GM21447 (cell line): ENCODE data around the gene CCN5.
"Not testable (repeated sequence)": the region's sequence is repeated elsewhere in the genome, so short reads cannot be mapped to it uniquely, and the experiment has no call there.

Source experiments
- ATAC-seq: cut with Tn5 transposase; IDR thresholded peaks from one replicate; pipeline ENCODE4 v1.9.1; 2021; ENCODE audit not compliant: unreplicated experiment

The CCN5 gene

DNA sequence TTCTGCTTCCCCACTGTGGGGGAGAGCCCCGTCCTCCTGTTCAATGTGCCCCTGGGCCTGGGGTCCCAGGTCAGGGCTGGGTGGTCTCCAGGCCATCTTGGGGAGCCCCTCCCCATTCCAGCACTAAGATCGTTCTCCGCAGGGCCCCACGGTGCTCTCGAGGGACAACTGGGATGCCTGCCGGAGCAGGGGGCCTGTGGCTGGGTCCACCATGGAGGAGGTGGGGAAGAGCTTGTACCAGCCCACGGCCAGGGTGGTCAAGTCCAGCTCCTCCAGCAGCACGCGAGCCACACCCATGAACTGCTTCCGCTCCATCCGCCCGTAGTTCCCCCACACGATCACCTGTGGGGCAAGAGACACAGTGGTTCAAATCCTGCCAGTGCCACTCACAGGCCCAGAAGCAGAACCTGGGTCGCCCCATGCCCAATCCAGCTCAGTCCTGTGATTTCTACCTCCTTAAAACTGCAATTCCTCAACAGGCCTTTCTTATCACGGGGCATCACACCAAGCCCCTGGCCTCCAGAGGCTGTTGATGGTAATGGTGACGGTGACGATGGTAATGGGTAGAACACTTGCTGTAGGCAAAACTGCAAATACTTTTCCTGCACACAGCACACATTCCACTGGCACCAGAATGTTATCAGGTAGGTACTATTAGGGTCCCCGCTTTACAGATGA is 41.0 kb downstream of the CCN5 start:
- ATAC-seq = no peak

DNA sequence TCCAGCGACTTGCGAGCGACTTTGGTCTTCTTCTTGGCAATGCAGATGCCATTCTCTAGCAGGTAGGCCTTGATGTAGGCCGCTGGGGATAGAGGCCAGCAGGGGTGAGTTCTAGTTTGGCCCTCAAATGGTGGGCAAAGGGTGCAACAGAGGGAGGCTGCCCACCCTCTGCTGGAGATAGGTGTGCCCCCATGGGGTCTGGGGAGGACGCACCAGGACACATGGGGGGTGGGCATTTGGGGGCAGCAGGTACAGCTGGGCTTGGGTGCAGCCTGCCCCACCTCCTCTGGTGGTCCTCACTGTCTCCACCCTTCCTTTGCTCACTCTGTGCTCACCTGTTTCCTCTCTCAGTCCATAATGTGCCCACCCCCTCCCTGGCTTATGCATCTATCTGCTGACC is 41.8 kb downstream of the CCN5 start:
- no peak for ATAC-seq

DNA sequence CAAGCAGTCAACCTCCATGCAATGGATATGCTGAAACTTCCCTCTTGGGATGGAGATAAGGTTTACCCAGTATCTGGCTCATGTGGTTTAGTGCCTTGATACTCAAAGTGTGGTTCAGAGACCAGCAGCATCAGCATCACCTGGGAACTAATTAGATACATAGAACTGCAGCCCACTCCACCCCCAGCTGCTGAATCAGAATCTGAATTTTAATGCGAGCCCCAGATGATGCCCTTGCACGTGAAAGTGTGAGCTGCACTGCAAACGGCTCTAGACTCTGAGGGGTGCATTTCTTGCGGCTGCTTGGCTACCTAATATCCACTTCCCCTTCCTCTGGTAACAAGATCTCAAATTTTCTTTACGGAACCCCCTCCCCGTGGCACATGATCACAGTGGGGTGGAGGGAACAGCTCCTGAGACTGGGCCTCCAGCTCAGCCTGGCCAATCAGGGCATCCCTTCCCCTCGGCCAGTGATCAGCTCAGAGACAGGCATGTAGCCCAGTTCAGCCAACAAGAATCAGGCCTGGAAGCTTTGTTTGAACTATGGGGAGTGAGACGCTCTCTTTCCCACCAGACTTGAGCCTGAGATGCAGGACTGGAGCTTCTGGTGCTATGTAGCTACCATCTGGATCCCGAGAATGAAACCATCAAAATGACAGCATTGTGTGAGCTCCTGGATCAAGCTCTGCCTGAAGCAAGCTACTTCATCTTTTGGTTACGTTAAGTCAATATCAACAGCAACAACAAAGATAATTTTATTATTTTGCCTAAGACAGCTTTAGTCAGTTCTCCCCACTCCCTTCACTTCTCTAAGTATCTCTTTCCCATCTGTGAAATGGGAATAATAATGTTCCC is 43.3 kb downstream of the CCN5 start:
- no peak for ATAC-seq

DNA sequence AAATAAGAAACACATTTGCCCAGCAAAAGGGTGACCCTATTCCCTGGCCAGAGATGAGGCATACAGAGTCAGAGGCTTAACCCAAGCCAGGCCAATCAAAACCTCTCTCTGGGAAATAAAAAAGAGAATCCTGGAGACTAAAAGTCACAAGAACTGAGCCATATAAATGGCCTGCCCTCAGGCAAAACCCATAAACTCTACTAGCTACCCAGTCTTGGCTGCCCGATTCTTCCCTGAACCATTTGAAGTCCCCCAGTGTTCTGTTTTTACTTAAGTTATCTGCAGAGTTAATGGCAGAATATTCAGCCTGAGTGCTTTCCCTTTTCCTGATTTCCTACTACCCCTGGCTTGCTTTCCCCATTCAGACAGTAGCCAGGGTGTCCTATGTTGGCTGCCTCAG is 44.4 kb downstream of the CCN5 start:
- ATAC-seq = no peak

DNA sequence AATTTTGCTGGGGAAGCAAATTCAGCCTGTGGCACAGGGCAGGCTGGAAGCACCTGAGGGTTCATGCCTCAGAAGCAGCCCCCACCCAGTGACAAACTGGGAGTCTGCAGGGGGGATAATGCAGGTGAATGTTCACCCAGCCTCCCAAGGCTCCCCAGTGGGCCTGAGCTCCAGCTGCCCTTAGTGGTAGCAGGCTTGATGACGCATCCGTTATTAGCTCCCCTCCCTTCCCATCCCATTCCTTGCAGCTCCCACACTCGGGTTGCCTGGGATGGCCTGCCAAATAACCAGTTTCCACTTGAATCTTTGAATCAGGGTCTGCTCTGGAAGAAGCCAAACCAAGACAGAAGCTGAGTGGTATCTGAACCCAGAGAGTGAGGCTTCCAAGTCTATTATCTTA is 46.3 kb downstream of the CCN5 start:
- ATAC-seq = no peak

DNA sequence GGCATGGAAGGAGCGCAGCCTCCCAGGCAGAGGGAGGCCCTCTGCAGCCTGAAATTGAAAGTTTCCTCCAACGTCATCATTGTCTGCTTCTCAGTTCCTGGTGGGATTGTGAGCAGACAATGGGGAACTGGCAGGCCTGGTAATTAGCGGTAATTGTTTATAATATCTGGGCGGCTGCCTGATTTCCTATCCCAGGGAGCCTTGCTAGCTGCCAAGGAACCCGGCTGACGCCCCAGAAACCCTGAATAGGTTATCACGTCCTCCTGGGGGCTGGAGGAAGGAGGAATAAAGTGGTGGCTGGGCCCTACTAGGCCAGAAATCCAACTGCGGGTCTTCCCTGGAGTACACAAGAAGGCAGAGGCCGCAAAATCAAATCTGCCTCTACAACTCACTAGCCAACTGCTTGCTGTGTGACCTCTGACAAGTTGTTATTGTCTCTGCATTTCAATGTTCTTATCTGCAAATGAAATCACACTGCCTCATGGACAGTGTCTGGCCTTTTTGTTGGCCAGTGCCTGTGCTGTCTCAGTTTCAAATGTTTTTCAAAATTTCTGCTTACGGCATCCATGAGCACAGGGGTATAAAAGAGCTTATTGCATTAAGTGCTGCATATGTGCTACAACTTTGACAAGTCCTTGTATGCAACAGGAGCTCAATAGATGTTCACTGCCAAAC is 47.4 kb downstream of the CCN5 start:
- no peak for ATAC-seq

DNA sequence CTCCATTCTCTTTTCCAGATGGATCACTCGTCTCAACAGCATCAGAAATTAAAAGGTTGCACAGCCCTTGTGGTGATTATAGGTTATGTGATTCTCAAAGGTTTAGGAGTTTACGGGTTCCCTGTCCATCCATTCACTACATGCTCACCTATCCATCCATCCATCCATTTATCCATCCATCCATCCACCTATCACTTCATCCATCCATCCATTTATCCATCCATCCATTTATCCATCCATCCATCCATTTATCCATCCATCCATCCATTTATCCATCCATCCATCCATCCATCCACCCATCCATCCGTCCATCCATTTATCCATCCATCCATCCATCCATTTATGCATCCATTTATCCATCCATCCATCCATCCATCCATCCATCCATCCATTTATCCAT is 48.6 kb downstream of the CCN5 start:
- not testable (repeated sequence) for ATAC-seq

DNA sequence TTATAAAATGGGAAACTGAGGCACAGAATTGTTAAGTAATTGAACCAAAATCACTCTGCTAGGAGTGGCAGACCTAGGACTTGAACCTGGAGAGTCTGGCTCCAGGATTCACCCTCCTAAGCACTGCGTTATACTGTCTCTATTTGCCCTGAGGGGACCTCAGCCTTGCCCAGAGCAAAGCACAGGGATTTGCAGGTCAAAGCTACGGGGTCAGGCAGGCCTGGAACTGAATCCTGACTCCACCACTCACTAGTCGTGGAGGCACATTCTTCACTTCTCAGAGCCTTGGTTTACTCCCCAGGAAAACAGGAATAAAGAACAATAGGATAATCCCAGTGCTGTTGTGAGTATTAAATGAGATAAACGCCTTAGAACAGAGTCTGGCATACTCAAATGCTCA is 49.9 kb downstream of the CCN5 start:
- no peak for ATAC-seq

DNA sequence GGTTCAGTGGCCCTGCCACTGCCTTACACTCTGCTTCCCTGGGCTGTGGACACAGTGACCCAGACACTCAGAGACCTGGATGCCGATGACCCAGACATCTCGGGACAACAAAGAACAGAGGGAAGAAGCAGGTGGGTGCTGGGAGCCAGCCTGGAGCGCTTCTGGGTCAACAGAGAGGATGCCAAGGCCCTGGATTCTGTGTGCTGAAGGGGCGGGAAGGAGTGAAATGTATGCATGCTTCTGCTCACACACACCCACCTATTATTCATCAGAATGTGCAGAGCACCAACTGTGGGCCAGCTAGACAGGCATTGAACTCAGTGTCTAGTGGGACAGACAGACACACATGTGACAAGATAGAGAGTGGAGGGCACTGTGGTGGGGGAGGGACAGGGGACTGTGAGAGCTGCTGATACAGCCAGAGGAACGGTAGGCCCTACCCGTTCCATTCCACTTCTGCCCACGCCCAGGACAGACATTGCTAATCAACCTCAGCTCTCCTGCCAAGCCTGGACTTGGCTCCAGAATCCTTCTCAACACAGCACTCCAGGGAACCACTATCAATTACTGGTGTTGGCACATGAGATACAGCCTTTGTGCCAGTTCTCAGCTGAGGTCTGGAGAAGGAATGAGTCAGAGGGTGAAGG is 50.7 kb downstream of the CCN5 start:
- no peak for ATAC-seq

DNA sequence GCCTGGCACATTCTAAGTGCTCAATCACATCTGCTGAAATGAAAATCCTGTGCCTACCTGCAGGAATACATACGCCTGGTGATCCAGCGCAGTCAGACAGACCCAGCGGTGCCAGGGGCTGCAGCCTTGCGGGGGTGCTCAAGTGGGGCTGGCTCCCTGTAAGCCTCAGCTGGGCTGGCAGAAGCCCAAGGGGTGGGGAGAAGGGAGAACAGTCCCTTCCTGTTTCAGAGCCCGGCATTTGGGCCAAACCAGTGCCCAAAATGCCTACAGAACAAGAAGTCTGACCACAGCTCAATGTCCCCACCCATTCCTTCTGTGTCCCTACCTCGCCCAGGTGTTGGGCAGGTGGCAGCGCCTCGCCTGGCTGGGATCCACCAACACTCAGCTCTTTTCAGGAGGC is 53.1 kb downstream of the CCN5 start:
- ATAC-seq = no peak

DNA sequence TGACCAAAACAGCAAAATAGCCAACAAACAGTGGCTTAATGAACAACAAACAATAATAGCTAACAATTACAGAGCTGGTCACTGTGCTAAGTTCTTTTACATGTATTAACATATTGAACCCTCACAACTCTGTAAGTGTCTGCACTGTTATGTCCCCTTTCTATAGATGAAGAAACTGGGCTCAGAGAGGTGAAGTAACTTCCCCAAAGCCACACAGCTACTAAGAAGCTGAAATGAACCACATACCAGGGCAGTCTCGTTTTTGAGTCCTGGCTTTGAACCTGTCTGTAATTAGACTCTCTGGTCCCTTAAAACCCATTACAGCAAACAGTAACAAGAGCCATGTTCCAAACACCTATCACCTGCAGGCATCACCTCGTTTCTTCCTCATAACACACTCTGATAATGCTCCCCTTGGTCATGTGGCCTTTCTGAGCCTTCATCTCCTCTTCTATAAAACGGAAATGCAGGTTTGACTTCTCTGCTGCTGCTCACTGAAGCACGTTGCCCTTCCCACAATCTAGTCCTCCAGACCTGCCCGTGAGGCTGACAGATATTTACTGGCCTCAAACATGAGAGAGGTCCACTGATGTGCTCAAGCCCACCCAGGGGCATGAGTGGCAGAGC is 53.8 kb downstream of the CCN5 start:
- no peak for ATAC-seq

DNA sequence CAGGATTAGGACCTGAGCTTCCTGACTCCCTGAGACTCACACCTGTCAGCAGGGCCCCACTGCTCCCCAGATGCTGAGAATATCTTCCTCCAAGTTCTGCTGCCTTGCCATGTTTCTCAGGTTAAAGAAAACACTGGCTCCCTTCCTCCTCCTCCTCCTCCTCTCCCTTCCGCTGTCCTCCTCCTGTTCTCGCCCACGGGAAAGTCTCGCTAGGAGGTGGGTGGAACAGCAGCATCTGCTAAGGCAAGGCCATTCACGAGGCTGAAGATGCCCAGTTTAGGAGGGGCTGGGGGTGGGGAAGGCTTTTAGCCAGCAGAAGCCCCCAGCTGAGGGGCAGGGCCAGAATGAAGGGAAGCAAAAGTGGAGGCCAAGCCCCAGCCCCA is 54.3 kb downstream of the CCN5 start:
- no peak for ATAC-seq

DNA sequence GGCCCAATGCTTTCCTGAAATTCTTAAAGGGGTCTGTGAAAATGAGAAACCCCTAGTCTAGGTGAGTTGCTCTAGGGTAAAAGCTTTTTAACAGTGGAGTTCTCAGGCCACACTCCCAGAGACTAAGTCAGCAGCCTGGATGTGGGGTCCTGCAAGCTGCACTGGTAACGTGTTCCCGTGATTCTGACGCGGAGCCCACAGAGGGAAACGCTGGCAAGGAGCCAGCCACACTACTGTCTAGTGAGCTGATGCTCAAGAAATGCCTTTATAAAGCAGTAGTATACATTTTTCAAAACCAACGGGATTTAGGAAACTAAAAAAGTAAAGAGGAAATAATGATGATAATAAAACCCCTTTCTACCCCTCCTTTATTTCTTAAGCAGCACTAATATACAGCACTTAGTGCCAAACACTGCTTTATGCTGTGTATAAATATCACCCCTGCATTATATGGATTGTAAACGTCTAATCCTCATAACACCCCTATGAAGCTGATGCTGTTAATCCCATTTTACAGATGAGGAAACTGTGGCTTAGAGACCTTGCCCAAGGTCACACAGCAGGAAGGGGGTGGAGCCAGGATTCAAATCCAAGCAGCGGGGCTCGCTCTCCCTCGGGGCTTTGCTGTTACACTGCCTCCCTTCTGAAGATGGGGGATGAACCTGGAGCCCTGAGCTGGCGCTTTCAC is 55.5 kb downstream of the CCN5 start:
- ATAC-seq = no peak

DNA sequence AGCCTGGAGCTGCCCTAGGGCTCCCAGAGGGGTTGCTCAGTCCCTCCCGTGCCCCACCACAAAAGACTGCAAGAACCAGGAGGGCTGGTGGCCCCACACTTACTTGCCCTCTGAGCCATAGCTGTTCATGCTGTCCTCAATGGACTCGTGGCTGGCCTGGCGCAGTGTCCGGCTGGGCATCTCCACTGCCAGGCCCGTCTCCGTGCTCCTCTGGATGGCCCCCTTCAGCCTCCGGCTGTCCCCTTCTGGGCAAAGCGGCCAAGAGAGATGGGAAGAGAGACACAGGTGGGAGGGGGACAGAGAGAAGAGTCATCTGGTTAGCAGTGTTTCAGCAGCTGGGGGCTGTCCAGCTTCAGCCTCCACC is 56.0 kb downstream of the CCN5 start:
- ATAC-seq = no peak

DNA sequence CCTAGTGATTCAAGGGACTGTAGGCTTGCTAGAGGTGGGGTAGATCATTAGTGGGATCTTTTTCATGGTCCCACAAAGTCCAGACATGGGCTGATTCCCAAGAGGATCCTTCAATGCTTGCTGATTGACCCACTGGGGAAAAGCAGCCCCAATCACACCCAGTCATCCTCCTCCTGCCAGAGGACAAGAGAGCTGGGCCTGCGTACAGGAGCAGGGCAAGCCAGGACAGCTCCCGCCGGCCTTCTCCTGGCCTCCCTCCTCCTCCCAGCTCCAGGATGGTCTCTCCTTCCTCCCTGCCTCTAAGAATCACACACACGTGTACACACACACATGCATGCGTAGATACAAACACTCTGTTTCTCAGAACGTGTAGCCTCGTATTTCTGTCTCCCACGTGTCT is 57.5 kb downstream of the CCN5 start:
- no peak for ATAC-seq

DNA sequence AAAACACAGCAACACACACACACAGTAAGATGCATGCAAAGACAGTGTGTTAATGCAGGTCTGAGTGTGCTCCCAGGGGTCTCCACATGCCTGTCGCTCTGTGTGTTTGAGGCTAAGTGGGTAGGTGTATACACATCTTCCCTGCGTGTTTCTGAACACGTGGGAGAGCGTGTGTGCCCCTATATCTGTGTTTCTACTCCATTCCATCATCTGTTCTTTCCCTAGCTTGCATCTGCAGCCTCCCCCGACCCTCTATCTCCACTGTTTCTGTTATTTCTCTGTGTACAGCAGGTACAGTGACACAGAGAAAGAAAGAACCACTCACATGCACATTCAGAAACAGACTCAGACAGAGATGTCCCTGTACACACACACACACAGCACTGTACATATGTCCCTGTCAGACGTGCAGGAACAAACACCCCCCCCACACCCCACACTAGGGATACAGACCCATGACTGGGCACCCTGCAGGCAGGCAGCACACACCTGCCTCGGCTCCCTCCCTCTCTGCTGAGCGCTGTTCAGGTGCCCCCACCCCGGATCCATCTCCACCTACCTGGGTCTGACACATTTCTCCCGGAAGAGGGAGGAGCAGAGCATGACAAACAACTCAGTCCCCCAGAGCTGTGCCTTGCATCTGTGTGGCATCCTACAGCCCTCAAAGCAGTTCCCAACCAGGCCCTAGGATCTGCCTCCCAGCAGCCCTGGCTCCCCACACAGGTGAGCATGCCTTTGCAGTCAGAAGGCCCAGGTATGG is 58.1 kb downstream of the CCN5 start:
- no peak for ATAC-seq

DNA sequence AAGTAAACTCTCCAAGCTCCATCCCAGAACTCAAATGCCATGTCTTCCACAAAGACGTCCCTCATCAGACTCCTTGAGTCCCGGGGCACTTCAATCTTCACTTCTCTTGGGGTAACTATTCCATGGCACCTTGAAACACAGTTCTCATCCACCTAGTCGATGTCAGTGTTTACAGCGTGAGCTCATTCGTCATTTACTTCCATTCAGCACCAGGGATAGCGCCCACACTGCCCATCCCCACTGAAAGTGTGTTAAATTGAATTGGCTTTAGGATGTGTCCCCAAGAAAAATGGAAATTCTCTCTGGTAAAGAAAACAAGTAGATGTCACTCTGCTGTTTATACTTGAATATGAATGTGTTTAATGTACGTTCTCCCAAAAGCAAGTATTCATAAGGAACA is 61.8 kb downstream of the CCN5 start:
- no peak for ATAC-seq
